HepG2 (cell line): Measurements from ENCODE around the gene PAK2. TPM values are rescaled to one million over a fixed set of nuclear protein-coding genes. Genes with fewer than 3 reads are reported as not detected.

Experiments
- ARID3A ChIP-seq: IDR thresholded peaks from 2 replicates; pipeline ENCODE4 v1.6.1; 2012; ENCODE audit warnings: low read depth, low read length, improper control_type of control experiment
- ASH2L ChIP-seq: fragments of 300-600, 200-600 bp; sonication (generic); IDR thresholded peaks from 2 replicates; pipeline ENCODE4 v1.7.0; 2017; ENCODE audit warnings: low read depth, mild to moderate bottlenecking, moderate library complexity, mixed read lengths, low read length; ENCODE audit not compliant: insufficient read length
- CBX1 ChIP-seq: IDR thresholded peaks from one replicate; pipeline ENCODE4 v1.6.1; 2016; ENCODE audit warnings: antibody characterized with exemption, low read depth
- CEBPZ ChIP-seq: IDR thresholded peaks from 2 replicates; pipeline ENCODE4 v1.6.1; 2012; ENCODE audit warnings: low read length, improper control_type of control experiment
- DMAP1 ChIP-seq: IDR thresholded peaks from 2 replicates; pipeline ENCODE4 v1.6.1; 2016
- ELF4 ChIP-seq: sonication (generic); formaldehyde crosslinking; IDR thresholded peaks from 2 replicates; pipeline ENCODE4 v1.5.0; 2020; ENCODE audit warnings: missing genetic modification reagents, mild to moderate bottlenecking, moderate library complexity, borderline replicate concordance
- ESRRA ChIP-seq: sonication (generic); formaldehyde crosslinking; IDR thresholded peaks from 2 replicates; pipeline ENCODE4 v1.5.1; 2020; ENCODE audit warnings: mild to moderate bottlenecking, low read depth, missing genetic modification reagents
- HMG20A ChIP-seq: IDR thresholded peaks from 2 replicates; pipeline ENCODE4 v1.6.1; 2016; ENCODE audit warnings: borderline replicate concordance
- MAFK ChIP-seq, 2 experiments: IDR thresholded peaks in 1 of 2; conservative IDR thresholded peaks in 1 of 2; 2 replicates each; pipeline ENCODE4 v1.6.1; 2011; ENCODE audit warnings: improper control_type of control experiment in 2 of 2, low read length in 2 of 2
- MYNN ChIP-seq: sonication (generic); formaldehyde crosslinking; IDR thresholded peaks from 2 replicates; pipeline ENCODE4 v1.4.0; 2020; ENCODE audit warnings: mild to moderate bottlenecking, low read depth, missing genetic modification reagents
- NAIF1 ChIP-seq: sonication (generic); formaldehyde crosslinking; IDR thresholded peaks from 2 replicates; pipeline ENCODE4 v1.5.0; 2020; ENCODE audit warnings: mild to moderate bottlenecking, missing genetic modification reagents, borderline replicate concordance
- POGZ ChIP-seq: sonication (generic); formaldehyde crosslinking; IDR thresholded peaks from 2 replicates; pipeline ENCODE4 v1.4.0; 2020; ENCODE audit warnings: mild to moderate bottlenecking, missing genetic modification reagents
- POLR2G ChIP-seq: fragments of 200-400 bp; formaldehyde crosslinking; IDR thresholded peaks from 2 replicates; pipeline ENCODE4 v1.6.1; 2018; ENCODE audit warnings: mild to moderate bottlenecking, low read depth, low read length, moderate library complexity
- SOX5 ChIP-seq: IDR thresholded peaks from 2 replicates; pipeline ENCODE4 v1.6.1; 2016; ENCODE audit warnings: borderline replicate concordance
- SP2 ChIP-seq: sonication (generic); formaldehyde crosslinking; IDR thresholded peaks from 2 replicates; pipeline ENCODE4 v1.5.1; 2020; ENCODE audit warnings: mild to moderate bottlenecking, missing genetic modification reagents
- TARDBP ChIP-seq: sonication (generic); formaldehyde crosslinking; IDR thresholded peaks from 2 replicates; pipeline ENCODE4 v1.8.0; 2022; ENCODE audit warnings: mild to moderate bottlenecking, missing genetic modification reagents
- TERF1 ChIP-seq: sonication (generic); formaldehyde crosslinking; IDR thresholded peaks from 2 replicates; pipeline ENCODE4 v1.8.0; 2022; ENCODE audit warnings: mild to moderate bottlenecking, missing genetic modification reagents, moderate library complexity
- YEATS2 ChIP-seq: sonication (generic); formaldehyde crosslinking; IDR thresholded peaks from 2 replicates; pipeline ENCODE4 v1.4.0; 2020; ENCODE audit warnings: missing genetic modification reagents, borderline replicate concordance
- ZNF124 ChIP-seq: sonication (generic); formaldehyde crosslinking; IDR thresholded peaks from 2 replicates; pipeline ENCODE4 v1.4.0; 2020; ENCODE audit warnings: missing genetic modification reagents
- ZNF160 ChIP-seq: sonication (generic); formaldehyde crosslinking; IDR thresholded peaks from 2 replicates; pipeline ENCODE4 v1.8.0; 2022; ENCODE audit warnings: mild to moderate bottlenecking, inconsistent platforms, missing genetic modification reagents
- ZNF350 ChIP-seq: sonication (generic); formaldehyde crosslinking; IDR thresholded peaks from 2 replicates; pipeline ENCODE4 v1.4.0; 2020; ENCODE audit warnings: mild to moderate bottlenecking, low read depth, missing genetic modification reagents, borderline replicate concordance
- ZNF75D ChIP-seq: sonication (generic); formaldehyde crosslinking; IDR thresholded peaks from 2 replicates; pipeline ENCODE4 v1.8.1; 2023; ENCODE audit warnings: missing genetic modification reagents, mild to moderate bottlenecking, borderline replicate concordance
- ZNF768 ChIP-seq: sonication (generic); formaldehyde crosslinking; IDR thresholded peaks from 2 replicates; pipeline ENCODE4 v1.4.0; 2020; ENCODE audit warnings: missing genetic modification reagents
- ZNF83 ChIP-seq: sonication (generic); formaldehyde crosslinking; IDR thresholded peaks from 2 replicates; pipeline ENCODE4 v1.4.0; 2020; ENCODE audit warnings: missing genetic modification reagents, mild to moderate bottlenecking, borderline replicate concordance
- ZNF891 ChIP-seq: sonication (generic); formaldehyde crosslinking; IDR thresholded peaks from 2 replicates; pipeline ENCODE4 v1.5.0; 2020; ENCODE audit warnings: mild to moderate bottlenecking, missing genetic modification reagents
- polyA plus RNA-seq, 8 experiments: library from polyadenylated mRNA; depleted of rRNA in 3 of 8; stranded (reverse) in 7 of 8; unstranded in 1 of 8; fragments of >200 nt; fragmentation: Illumina TruSeq in 4 of 8; extraction: Trizol in 4 of 8; gene quantifications; 2 replicates each; pipeline versions ENCODE4 v1.2.1 to v1.2.3, GENCODE V29; 2011 to 2016; ENCODE audit warnings: low read depth in 4 of 8, missing spikeins in 1 of 8, mixed read lengths in 1 of 8; ENCODE audit not compliant: insufficient read depth in 1 of 8
- total RNA-seq, 5 experiments: library from RNA; depleted of rRNA; stranded (reverse); fragments of >200 nt; fragmentation: Illumina TruSeq; extraction: Trizol; gene quantifications; 2 replicates each; pipeline ENCODE4 v1.2.3, GENCODE V29; 2016; ENCODE audit warnings: low read depth in 1 of 5

PAK2 gene
- total and polyA plus RNA-seq, 2 of the 13 experiments (the other 11 are each of a cell fraction or from before 2014, with no cell fraction given) = 23.0 to 24.7 TPM

GRCh38 chr3:196740481-196741248 is 1.0 kb downstream of the PAK2 start (continued):
- TF ChIP-seq YEATS2 (CRISPR knock-in tag) (no peak), ASH2L (peak; percentile 68), ZNF124 (CRISPR knock-in tag) (no peak), ESRRA (0 out of 2 replicates have a peak, but pooled peaks have one; percentile 2), MYNN (CRISPR knock-in tag) (no peak), ELF4 (CRISPR knock-in tag) (no peak), POLR2G (0 out of 2 replicates have a peak, but pooled peaks have one; percentile 25), SP2 (CRISPR knock-in tag) (no peak), ZNF75D (CRISPR knock-in tag) (no peak), ARID3A (no peak), HMG20A (CRISPR knock-in tag) (no peak), SOX5 (CRISPR knock-in tag) (no peak), ZNF768 (CRISPR knock-in tag) (no peak), POGZ (CRISPR knock-in tag) (no peak), ZNF891 (CRISPR knock-in tag) (no peak), DMAP1 (CRISPR knock-in tag) (0 out of 2 replicates have a peak, but pooled peaks have one; percentile 9), ZNF83 (CRISPR knock-in tag) (no peak), MAFK (conservative IDR thresholded peaks at IDR 0.05 in 1 of 2, IDR thresholded peaks at IDR 0.05 in 1 of 2; ENCODE audit: low read length in 2 of 2) (no peak), TERF1 (CRISPR knock-in tag) (no peak), ZNF160 (CRISPR knock-in tag) (no peak), TARDBP (0 out of 2 replicates have a peak, but pooled peaks have one; percentile 38), CBX1 (no peak), CEBPZ (no peak), ZNF350 (CRISPR knock-in tag) (no peak), NAIF1 (CRISPR knock-in tag) (no peak)
